GM23338 (cell line): ENCODE measurements around the gene CISD1. TPM values are rescaled to one million over a fixed set of nuclear protein-coding genes. Genes with fewer than 3 reads are reported as not detected.

ENCODE experiments used
- ATAC-seq: fragments of 200-7000 bp; cut with Tn5 transposase; 3 replicates; pipeline ENCODE4 v1.9.1; 2020
- DNase-seq: peaks from one replicate; pipeline ENCODE4 v3.0.0-alpha.2; 2015; ENCODE audit warnings: low spot score
- H2AFZ ChIP-seq: fragments of 200-600 bp; sonication (generic); 2 replicates; pipeline ENCODE4 v1.8.0; 2016; ENCODE audit warnings: antibody characterized with exemption, mild to moderate bottlenecking, moderate library complexity
- H3F3A ChIP-seq: fragments of 200-600 bp; sonication (generic); replicated peaks from 2 replicates; pipeline ENCODE4 v1.8.0; 2017; ENCODE audit warnings: antibody characterized with exemption, mixed run types, low read depth
- H3K27ac ChIP-seq: fragments of 200-600 bp; sonication (generic); 2 replicates; pipeline ENCODE4 v1.6.1; 2016; ENCODE audit warnings: low read depth
- H3K27me3 ChIP-seq: fragments of 200-600 bp; sonication (generic); 2 replicates; pipeline ENCODE4 v1.8.0; 2016; ENCODE audit warnings: mild to moderate bottlenecking, mixed run types, moderate library complexity; ENCODE audit not compliant: insufficient read depth
- H3K36me3 ChIP-seq: fragments of 200-600 bp; sonication (generic); 2 replicates; pipeline ENCODE4 v1.8.0; 2016; ENCODE audit warnings: mild to moderate bottlenecking; ENCODE audit not compliant: insufficient read depth
- H3K4me1 ChIP-seq: fragments of 200-600 bp; sonication (generic); 2 replicates; pipeline ENCODE4 v1.8.0; 2016; ENCODE audit warnings: mild to moderate bottlenecking, moderate library complexity; ENCODE audit not compliant: insufficient read depth
- H3K4me2 ChIP-seq: fragments of 200-600 bp; sonication (generic); 2 replicates; pipeline ENCODE4 v1.7.1; 2017; ENCODE audit warnings: mixed run types
- H3K4me3 ChIP-seq: fragments of 200-600 bp; sonication (generic); 2 replicates; pipeline ENCODE4 v1.6.1; 2016; ENCODE audit warnings: mixed run types
- H3K79me2 ChIP-seq: fragments of 200-600 bp; sonication (generic); replicated peaks from 2 replicates; pipeline ENCODE4 v1.8.0; 2017; ENCODE audit warnings: mild to moderate bottlenecking; ENCODE audit not compliant: insufficient read depth
- H3K9me2 ChIP-seq: fragments of 200-600 bp; sonication (generic); 2 replicates; pipeline ENCODE4 v1.8.0; 2017; ENCODE audit not compliant: insufficient read depth
- H4K20me1 ChIP-seq: fragments of 200-600 bp; sonication (generic); replicated peaks from 2 replicates; pipeline ENCODE4 v1.8.0; 2017; ENCODE audit warnings: mild to moderate bottlenecking; ENCODE audit not compliant: insufficient read depth
- H3K27ac Mint-ChIP-seq: 2 replicates; pipeline ENCODE4 v1.8.0; 2020; ENCODE audit warnings: inconsistent platforms, mild to moderate bottlenecking, moderate library complexity, mixed read lengths
- H3K27me3 Mint-ChIP-seq: 3 replicates; pipeline ENCODE4 v1.8.0; 2022; ENCODE audit warnings: low read depth, mild to moderate bottlenecking, moderate library complexity, mixed read lengths, inconsistent platforms; ENCODE audit not compliant: insufficient read depth, poor library complexity
- H3K36me3 Mint-ChIP-seq: 3 replicates; pipeline ENCODE4 v1.8.0; 2021; ENCODE audit warnings: low read depth, mild to moderate bottlenecking, inconsistent platforms, moderate library complexity, mixed read lengths
- H3K4me1 Mint-ChIP-seq: 3 replicates; pipeline ENCODE4 v1.8.0; 2020; ENCODE audit warnings: mild to moderate bottlenecking, inconsistent platforms, mixed read lengths
- H3K4me3 Mint-ChIP-seq: 3 replicates; pipeline ENCODE4 v1.8.0; 2021; ENCODE audit warnings: moderate library complexity, mild to moderate bottlenecking, inconsistent platforms, mixed read lengths
- H3K9me3 Mint-ChIP-seq: 3 replicates; pipeline ENCODE4 v1.8.0; 2020; ENCODE audit warnings: moderate library complexity, mild to moderate bottlenecking, inconsistent platforms, mixed read lengths
- CREB1 ChIP-seq: fragments of 250-450 bp; sonication (Bioruptor Pico); IDR thresholded peaks from 2 replicates; pipeline ENCODE4 v1.5.0; 2020; ENCODE audit warnings: low read depth, mild to moderate bottlenecking, moderate library complexity
- ETS1 ChIP-seq: IDR thresholded peaks from 2 replicates; pipeline ENCODE4 v1.6.1; 2016; ENCODE audit warnings: antibody characterized with exemption
- EZH2 ChIP-seq: fragments of 200-600 bp; sonication (generic); IDR thresholded peaks from one replicate; pipeline ENCODE4 v1.8.0; 2017; ENCODE audit warnings: antibody characterized with exemption, mild to moderate bottlenecking, low read depth; ENCODE audit not compliant: unreplicated experiment
- EZH2phosphoT487 ChIP-seq: fragments of 200-600 bp; sonication (generic); IDR thresholded peaks from one replicate; pipeline ENCODE4 v1.8.1; 2018; ENCODE audit warnings: antibody characterized with exemption; ENCODE audit not compliant: unreplicated experiment
- JUNB ChIP-seq: IDR thresholded peaks from one replicate; pipeline ENCODE4 v1.6.1; 2016; ENCODE audit warnings: antibody characterized with exemption; ENCODE audit not compliant: unreplicated experiment
- NANOG ChIP-seq: IDR thresholded peaks from 2 replicates; pipeline ENCODE4 v1.6.1; 2016; ENCODE audit warnings: antibody characterized with exemption, borderline replicate concordance
- ZNF331 ChIP-seq: fragments of 250-450 bp; sonication (Bioruptor Pico); IDR thresholded peaks from 2 replicates; pipeline ENCODE4 v1.5.0; 2020; ENCODE audit warnings: low read depth, mild to moderate bottlenecking, moderate library complexity
- polyA plus RNA-seq: library from polyadenylated mRNA; unstranded; fragments of >200 nt; fragmentation: Nextera tagmentation; extraction: Ambion mirVana; gene quantifications from 2 replicates; pipeline ENCODE4 v1.2.1, GENCODE V29; 2016
- total RNA-seq: library from RNA; depleted of rRNA; stranded (reverse); fragments of >200 nt; shearing (Covaris generic); gene quantifications from 2 replicates; pipeline ENCODE4 v1.2.3, GENCODE V29; 2014
- TF ChIP-seq, protein P1 (sequence below), 2 experiments: fragments of 200-600 bp in 1 of 2; sonication (generic) in 1 of 2; conservative IDR thresholded peaks; 2 replicates each; pipeline versions ENCODE4 v1.5.1 to v1.6.1; 2016 to 2017; ENCODE audit warnings: antibody characterized with exemption in 2 of 2, low read depth in 2 of 2, mild to moderate bottlenecking in 2 of 2, moderate library complexity in 1 of 2
- TF ChIP-seq, protein P2 (sequence below): IDR thresholded peaks from one replicate; pipeline ENCODE4 v1.6.1; 2018; ENCODE audit warnings: antibody characterized with exemption; ENCODE audit not compliant: unreplicated experiment

Gene CISD1
- total and polyA plus RNA-seq, 2 experiments from 2014 or later: 19.9 to 99.9 TPM

GRCh38 chr10:58281092-58281752 lies 12.3 kb downstream of the CISD1 start (continued):
- TF ChIP-seq, protein P1, sequence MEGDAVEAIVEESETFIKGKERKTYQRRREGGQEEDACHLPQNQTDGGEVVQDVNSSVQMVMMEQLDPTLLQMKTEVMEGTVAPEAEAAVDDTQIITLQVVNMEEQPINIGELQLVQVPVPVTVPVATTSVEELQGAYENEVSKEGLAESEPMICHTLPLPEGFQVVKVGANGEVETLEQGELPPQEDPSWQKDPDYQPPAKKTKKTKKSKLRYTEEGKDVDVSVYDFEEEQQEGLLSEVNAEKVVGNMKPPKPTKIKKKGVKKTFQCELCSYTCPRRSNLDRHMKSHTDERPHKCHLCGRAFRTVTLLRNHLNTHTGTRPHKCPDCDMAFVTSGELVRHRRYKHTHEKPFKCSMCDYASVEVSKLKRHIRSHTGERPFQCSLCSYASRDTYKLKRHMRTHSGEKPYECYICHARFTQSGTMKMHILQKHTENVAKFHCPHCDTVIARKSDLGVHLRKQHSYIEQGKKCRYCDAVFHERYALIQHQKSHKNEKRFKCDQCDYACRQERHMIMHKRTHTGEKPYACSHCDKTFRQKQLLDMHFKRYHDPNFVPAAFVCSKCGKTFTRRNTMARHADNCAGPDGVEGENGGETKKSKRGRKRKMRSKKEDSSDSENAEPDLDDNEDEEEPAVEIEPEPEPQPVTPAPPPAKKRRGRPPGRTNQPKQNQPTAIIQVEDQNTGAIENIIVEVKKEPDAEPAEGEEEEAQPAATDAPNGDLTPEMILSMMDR (conservative IDR thresholded peaks at IDR 0.05; ENCODE audit: low read depth in 2 of 2): no peak
- TF ChIP-seq CREB1 (CRISPR knock-in tag) (no peak), ETS1 (no peak)

GRCh38 chr10:58282615-58283014 lies 13.7 kb downstream of the CISD1 start:
- H2AFZ ChIP-seq: no peak overlapping the region
- no peaks in the 10 kb centered on the region for H3K79me2 ChIP-seq
- Mint-ChIP-seq H3K4me1 (peaks cover 10% of the 10 kb centered on the region), H3K36me3 (peaks cover 22% of the 10 kb centered on the region; the same call in 2 of the 3 replicates), H3K4me3 (no peak overlapping the region), H3K27me3 (peaks cover 2% of the 10 kb centered on the region), H3K9me3 (no peaks in the 10 kb centered on the region), H3K27ac (0 out of 2 replicates have a peak overlapping the region, but pooled peaks have one; percentile 2)
- H3K4me3 ChIP-seq: no peak overlapping the region
- no peak for DNase-seq
- no peak; the same call in 2 of the 3 replicates for ATAC-seq
- no peaks in the 10 kb centered on the region for H3K27me3 ChIP-seq
- H3K4me2 ChIP-seq: no peak overlapping the region
- H3K36me3 ChIP-seq: peaks cover 2% of the 10 kb centered on the region; the same call in 1 of the 2 replicates
- no peak overlapping the region for H3K27ac ChIP-seq
- no peaks in the 10 kb centered on the region for H3F3A ChIP-seq
- H4K20me1 ChIP-seq: no peaks in the 10 kb centered on the region
- H3K4me1 ChIP-seq: no peaks in the 10 kb centered on the region; the same call in 1 of the 2 replicates
- no peaks in the 10 kb centered on the region for H3K9me2 ChIP-seq
- TF ChIP-seq, protein P1 (conservative IDR thresholded peaks at IDR 0.05; ENCODE audit: low read depth in 2 of 2): no peak
- TF ChIP-seq JUNB: no peak
- TF ChIP-seq ZNF331: no peak
- TF ChIP-seq ETS1: no peak
- TF ChIP-seq, protein P2, sequence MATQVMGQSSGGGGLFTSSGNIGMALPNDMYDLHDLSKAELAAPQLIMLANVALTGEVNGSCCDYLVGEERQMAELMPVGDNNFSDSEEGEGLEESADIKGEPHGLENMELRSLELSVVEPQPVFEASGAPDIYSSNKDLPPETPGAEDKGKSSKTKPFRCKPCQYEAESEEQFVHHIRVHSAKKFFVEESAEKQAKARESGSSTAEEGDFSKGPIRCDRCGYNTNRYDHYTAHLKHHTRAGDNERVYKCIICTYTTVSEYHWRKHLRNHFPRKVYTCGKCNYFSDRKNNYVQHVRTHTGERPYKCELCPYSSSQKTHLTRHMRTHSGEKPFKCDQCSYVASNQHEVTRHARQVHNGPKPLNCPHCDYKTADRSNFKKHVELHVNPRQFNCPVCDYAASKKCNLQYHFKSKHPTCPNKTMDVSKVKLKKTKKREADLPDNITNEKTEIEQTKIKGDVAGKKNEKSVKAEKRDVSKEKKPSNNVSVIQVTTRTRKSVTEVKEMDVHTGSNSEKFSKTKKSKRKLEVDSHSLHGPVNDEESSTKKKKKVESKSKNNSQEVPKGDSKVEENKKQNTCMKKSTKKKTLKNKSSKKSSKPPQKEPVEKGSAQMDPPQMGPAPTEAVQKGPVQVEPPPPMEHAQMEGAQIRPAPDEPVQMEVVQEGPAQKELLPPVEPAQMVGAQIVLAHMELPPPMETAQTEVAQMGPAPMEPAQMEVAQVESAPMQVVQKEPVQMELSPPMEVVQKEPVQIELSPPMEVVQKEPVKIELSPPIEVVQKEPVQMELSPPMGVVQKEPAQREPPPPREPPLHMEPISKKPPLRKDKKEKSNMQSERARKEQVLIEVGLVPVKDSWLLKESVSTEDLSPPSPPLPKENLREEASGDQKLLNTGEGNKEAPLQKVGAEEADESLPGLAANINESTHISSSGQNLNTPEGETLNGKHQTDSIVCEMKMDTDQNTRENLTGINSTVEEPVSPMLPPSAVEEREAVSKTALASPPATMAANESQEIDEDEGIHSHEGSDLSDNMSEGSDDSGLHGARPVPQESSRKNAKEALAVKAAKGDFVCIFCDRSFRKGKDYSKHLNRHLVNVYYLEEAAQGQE: no peak
- no peak for TF ChIP-seq EZH2phosphoT487
- no peak for TF ChIP-seq EZH2
- no peak for TF ChIP-seq NANOG
